Measurements from ENCODE around the gene ASTN2.

Gene ASTN2

DNA sequence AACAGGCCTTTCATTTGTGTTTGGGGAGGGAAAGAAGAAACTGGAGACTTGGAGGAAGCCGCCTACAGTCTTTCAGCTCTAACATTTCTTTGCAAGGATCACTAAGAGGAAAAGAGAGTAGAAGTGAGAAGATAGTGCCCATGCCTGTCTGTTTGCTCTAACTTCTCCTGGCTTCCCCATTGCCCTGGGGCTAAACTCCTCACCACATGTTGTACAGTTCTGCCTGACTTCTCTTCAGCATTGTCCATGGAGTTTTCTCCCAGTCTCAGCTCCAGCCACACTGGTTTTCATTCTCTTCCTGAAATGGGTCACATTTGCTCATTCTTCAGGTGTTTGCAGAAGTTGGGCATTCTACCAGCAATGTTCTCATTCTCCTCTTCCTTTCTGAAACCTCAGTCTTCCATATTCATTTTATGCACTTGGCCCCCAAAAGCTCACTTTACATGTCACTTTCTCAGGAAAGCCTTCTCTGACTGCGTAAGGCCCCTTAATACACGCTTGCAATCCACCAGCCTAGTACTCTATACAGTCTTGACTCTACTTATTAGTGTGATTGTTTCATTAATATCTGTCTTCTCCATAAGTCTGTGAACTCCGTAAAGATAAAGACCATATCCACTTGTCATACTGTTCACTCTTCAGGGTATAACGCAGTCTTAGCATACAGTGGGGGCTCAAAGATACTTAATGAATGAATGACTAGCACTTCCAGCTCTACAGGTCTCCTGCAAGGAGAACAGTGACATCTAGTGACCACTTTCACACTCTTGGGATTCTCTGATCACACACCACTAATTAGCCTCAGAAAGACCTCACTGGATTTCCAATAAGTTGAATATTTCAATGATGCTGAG is 768.0 kb downstream of the ASTN2 start:
- peak; percentile 51 for DNase-seq

DNA sequence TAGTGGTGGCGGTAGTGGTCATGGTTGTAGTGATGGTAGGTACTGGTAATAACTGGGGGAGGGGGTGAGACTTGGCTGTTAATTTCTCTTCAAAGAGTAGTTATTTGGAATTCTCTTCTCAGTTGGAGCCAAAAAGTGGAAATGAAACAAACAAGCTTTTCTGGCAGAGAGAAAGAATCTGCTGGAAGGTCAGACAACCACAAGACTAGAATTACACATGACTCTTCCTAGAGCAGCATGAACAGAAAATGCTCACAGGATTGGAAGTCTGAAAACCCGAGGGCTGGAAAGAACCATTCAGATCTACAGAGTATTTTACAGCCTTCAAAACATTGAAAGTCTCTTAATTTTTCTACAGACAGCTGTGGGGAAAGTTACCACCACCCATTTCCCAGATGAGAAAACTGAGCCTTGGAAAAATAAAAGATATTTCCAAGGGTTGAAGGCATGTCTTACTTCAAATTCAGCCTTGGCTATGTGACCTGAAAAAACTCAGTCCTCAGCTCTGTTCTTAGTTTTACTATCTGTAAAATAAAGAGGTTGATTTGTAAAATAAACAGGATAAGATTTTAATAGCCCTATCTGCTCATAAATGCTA is 770.7 kb downstream of the ASTN2 start:
- no peak for DNase-seq

DNA sequence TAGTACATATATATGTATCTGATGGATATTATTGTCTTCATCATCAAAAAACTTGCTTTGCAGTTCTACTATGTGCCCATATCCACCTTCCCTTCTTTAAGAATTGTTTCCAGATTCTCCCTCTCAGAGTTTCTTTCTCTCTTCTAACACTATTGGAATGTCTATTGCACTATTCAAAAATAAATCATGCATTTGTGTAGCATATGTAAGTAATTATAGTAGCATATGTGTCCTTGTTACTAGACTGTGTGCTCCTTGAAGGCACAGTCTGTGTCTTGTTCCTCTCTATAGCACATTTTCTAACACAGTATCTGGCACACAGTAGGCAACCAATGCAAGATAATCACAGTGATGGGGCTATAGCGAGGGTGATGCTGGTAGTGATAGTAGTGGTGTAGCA is 771.2 kb downstream of the ASTN2 start:
- DNase-seq = no peak

DNA sequence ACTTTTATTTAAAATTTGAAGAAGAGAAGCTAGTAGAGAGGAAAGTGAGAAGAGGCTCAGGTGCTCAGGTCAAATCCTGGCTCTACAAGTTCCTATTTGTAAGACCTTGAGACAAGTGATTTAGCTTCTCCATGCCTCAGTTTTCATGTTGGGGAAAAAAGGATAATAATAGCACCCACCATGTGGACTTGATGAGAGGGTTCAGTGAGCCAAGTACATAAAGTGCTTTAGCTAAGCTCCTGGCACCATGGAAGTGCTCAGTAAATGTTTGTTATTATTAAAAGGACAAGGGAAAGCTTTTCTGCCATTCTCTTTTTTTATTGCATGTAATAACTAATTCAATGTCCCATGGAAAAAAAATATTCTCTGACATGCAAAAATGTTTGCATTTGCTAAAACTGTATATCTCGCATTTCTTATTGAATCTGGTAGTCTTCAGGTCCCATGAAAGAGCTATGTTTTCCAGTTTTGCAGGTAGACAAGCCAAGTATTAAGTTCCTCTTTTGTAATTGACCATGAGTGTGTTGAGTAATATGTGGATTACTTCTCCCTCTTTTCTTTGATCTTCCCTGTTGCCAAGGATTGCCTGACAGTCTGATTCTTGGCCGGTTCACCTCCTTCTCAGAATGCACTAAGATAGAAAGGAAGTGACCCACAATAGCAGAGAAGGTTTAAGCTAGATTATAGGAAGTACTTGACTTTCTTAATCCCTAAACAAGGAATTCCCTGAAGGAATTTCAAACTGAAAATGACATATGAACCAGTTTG is 773.4 kb downstream of the ASTN2 start:
- no peak for DNase-seq

DNA sequence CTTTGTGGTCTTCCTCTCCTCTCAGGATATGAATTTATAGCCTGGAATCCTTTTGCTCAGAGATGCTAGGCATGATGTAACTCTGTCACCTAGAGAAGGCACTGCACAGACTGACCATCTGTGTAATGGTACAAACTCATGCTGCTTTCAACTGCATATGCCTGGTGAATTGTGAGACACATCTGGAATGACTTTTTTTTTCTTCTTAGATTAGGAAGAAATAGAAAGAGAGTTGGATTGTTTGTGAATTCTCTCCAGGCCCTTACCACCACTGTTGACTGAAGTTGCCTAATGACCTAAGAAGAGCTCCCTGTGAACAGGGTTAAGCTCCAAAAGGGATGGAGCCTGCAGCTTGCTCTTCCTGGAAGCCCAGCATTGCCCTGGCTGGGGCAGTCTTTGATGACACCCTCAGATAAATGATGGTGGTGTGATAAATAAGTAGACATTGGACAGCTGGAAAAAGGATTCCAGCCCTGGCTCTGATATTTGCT is 775.6 kb downstream of the ASTN2 start:
- no peak for DNase-seq

DNA sequence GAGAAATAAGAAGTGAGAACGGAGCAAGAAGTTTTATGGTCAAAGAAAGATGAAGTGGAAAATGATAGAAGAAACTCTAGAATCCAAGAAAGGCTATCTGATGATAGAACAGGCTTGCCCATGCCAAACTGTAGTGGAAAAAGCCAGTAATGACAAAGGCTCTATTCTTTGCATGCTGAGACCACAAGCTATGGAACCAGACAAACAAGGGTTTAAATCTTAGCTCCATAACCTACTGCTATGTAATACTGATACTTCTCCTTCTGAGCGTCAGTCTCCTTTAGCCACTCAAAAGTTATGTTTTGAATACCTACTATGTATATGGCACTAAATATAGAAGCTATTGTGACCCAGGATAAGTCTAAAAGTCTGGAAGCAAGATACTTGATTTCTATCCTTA is 778.9 kb downstream of the ASTN2 start:
- DNase-seq = no peak

DNA sequence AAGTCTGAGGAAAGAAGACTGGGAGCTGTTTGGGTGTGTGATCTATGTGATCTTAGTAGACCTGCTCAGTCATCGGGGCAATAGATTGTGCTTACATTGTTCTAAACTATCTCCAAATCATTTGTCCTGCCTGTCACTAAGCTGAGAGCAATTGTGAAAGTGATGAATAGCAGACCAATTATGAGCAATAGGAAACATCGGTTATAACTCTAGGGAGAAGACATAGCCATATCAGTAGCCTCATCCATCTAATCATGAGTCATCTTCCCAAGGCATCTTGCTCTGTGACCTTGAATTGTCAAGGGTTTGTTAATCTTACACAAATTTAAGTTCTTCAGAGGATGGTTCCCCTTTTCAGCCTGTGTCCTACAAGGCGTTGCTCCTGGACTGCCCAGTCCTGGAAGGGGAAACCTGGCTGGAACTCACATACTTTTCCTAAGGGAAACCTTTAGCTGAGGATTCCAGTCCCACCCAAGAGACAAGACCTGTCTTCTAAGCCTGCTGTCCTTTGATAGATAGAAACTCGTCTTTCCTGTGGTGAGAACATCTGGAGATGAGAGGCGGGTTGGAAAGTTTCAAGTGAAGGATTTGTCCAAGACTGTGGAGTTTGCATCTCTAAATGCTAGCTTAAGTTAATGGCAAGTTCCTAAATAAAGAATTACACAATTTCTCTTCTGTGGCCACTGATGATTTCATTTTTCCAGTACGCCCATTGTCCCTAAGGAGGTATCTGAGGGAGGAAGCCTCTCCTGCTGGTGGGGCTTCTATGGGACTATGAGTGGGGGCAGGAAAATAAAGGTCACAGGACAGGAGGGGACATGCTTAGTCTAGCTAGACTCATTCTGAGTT is 781.6 kb downstream of the ASTN2 start:
- DNase-seq = no peak

DNA sequence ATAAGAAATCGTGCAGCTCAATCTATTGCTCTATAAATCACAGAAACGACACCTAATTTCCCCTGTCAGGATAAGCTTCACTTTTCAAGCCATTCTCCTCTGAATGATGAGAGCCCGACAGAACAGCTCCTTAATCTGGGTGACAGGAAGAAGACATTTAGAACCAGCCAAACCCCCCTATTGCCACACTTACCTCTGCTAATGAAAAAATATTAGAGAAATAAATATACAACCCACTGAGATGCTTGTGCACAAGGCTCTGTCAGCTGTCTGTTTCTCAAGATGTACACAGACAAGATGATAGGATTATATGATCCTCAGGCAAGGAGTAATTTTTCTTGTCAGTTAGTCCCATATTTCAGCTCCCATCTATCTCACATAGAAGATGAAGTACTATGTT is 785.2 kb downstream of the ASTN2 start:
- DNase-seq = no peak

DNA sequence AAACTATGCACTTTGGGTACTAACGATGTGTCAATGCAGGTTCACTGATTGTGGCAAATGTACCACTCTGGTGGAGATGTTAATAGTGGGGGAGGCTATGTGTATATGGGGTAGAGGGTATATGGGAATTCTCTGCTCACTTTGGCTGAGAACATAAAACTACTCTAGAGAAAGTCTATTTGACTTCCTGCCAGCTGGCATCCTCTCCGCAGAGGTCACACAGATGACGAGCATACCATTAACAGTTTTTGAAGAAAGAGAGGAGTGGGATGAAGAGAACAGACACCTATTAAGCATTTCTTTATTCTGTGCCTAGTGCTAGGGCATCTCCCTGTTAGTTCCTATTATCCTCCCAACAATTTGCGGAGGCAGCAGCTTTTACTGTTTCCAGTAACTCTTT is 786.1 kb downstream of the ASTN2 start:
- DNase-seq = no peak

DNA sequence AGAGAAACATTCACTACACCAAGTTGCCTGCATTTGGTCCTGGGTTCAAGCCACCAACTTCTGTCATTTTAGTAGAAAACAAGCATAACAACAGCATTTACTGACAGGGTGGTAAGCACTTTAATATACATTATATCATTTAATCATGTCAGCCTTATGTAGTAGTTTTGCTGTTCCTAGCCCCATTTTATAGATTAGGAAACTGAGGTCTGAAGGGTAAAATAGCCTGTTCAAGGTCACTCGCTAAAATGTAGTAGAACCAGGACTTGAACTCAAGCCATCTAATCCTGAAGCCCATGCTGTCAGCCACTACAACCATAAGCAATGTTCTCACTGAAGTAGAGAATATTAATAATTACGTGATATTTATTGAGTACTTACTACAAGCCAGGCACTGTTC is 787.4 kb downstream of the ASTN2 start:
- no peak for DNase-seq

DNA sequence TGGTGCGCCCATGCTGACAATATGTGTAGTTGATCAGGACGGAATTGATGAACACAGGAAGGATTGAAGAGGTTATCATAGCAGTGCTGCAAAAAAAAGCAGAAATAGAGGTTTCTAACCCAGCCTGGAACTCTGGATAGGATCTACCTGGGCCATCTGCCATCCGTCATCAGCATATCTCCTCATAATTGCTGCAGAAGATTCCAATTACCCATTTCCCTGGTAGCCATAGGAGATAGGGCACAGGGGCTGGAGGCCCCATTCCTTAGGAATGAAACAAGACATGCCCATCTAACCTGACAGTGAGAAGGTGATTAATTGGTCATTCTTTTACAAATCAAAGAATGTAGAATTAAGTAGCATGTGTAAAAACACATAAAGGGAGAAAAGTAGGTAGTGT is 788.1 kb downstream of the ASTN2 start:
- no peak for DNase-seq

DNA sequence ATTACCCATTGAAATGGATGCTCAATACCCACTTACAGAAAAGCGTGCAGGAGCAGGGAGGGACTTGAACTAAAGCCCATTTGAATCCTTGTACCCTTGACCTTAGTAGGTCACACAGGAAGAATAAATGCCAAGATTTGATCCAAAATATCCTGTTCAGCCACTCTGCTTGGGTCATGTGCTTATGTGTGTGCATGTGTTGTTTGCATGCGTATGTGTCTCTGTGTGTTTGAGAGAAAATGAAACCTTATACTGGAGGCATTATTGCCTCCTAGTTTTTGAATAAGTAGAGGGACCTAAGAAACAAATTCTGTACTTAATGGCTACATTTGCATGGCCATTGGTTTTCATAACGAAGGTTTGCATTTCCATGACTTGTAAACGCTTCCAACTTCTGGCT is 791.1 kb downstream of the ASTN2 start:
- DNase-seq = no peak

DNA sequence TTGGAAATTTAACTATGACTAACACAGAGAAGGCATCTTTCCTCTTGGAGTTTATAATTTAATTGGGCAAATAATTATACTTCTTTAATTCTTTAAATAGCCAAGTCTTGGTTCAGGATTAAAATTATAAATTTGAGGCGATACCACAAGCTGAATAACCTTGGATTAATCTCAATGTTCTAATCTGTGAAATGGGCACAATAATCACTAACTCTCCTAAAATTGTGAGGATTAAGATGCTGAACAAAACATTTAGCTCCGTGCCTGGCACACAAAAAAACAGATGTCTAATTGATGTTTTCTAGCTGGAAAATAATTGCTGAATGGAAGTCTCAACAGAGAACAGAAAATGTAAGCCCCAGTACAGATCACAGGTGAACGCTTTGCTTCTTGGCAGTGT is 797.5 kb downstream of the ASTN2 start:
- no peak for DNase-seq

DNA sequence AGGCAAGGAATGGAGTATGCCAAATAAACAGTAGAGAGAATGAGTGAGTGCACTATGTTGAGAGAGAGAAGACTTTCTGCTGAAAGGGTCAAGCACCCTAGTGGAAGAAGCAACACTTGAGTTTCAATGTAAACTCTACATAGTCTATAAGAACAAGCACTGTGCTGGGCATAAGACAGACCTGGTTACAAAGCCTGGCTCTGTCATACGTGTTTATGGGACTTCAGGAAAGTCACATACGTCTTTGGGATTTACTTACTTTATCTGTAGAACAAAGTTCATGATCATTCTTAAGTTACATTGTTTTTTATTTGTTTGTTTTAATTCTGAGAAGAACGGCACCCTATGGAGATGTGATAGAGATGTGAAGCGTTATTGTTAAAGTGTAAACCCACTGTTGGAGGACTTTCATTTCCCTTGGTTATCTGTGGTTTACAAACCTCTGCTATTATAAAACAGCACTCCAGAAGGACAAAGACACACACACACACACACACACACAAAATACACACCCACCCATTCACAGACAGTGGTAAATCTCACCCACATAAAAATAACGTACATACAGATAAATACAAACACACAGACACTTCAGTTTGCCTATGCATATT is 798.4 kb downstream of the ASTN2 start:
- DNase-seq = no peak

DNA sequence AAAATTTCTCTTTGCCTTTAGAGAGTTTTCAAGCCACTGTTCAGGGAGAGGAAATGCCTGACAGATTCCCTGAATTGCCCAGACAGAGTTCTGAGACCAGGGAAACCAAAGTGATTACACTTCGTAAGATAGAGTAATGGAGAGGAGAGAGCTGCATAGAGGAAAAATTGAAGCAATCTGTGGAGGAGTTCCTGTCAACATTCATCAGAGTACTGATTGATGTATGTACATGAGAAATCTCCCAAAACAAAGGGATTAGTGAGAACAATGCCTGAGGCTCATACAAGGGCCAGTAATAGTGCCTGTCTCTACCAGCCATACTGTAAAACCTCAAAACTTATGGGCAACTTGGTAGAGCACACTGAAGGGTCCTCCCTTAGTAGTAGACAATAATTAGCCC is 806.8 kb downstream of the ASTN2 start:
- no peak for DNase-seq

DNA sequence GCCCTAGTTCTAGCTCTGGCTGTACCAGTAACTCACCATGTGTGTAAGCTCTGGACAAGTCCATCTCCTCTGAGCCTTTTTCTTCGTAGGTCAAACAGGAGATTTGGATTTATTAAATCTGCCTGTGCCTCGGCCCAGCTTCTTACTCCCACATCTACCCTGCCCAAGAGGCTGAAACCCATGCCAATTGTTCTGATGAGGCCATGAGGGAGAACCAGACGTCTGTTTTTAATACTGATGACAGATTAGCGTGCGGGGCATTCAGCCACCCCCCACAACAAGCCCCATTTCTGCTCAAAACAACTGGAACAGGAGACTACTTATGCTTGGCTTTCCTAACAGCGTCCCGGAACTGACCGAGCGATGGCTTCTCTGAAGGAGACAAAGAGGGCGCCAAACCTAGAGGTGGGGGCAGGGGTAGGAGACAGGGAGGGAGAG is 808.9 kb downstream of the ASTN2 start:
- DNase-seq = no peak

DNA sequence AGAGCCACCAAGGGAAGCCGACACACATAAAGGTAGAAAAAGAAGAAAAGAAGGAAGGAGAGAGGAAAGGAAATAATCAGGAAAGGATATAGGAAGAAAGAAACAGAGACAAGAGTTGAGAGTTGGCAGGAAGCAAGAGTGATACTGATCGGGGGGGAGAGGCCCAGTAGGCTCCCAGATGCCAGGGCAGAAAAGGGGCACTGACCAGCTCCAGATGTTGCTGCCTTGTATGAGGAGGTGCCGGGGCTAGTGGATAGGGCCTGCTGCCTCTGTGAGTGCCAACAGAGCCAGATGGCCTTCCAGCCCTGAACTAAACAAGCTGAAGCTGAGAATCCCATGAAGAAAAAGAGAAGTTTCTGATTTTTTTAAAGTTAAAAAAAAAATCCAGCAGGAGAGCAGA is 809.8 kb downstream of the ASTN2 start:
- no peak for DNase-seq

DNA sequence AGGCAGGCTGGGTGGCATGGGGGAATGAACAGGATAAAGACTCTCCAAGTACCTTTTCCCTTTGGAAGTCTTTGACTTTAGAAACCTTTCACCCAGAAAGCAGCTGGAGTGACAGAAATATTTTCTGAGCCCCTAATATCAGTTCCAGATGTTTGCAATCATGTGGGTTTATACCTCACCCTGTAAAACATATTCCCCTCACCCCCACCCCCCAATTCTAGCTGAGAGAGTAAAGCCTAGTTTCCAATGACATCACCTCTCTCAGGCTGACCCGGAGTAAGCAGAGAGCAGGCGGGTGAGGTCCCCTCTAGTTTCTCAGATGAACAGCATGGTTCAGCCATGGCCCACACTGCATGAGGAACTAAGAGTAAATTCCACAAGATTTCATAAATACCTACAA is 810.6 kb downstream of the ASTN2 start:
- DNase-seq = no peak

DNA sequence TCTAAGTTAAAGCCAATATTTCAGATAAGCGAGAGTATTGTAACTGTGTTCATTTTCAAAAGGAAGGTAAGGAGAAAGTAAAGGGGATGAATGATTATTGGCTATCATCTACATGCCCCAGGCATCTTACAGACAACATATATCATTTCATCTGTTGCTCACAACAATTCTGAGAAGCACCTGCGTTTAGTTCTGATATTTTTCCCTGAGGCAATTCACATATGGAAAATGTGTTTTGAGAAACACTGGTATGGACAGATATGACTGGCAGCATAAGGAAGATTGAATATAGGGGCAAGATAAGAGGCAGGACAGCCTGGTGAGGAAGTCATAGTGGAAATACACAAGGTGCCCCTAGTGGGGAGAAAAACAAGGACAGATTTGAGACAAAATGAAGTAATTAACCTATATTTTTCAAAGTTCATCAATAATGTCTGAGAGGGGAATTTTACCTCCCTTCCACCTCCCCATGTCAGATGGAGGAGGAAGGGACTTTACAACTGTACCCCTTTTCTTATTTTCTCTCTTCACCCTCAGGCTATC is 815.4 kb downstream of the ASTN2 start:
- no peak for DNase-seq

DNA sequence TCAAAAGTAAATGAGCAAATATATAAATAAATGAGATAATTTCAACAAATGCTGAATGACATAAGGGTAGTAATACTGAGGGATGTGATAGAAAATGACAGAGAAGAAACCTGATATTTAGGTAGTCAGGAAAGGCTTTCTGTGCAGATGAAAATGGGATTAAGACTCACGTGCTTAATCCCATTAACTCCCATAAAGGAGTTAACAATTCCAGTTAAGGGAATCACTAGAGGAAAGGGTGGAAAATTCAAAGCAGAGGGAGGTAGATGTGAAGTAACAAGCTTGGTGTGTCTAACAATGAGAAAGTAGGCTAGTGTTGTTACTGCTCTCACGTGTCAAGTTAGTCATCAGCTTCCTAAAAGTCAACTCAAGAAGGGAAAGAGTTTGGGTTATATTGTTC is 818.2 kb downstream of the ASTN2 start:
- no peak for DNase-seq

DNA sequence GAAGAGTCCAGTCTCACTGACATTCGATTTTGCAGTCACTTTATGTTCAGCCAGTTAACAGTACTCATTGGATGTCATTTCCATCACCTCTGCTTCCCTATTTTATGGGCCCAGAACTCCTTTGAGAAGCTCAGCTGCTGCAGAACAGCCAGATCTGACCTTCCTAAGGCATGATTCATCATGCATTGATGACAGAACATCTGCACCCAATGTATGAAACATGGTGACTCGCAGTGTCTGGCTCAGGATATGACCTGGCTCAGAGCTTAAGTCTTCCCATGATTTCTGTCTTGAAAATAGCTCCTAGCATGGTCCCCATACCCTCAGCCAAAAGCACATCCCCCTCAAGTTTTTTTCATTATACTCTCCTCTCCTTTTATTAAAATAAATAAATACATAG is 820.3 kb downstream of the ASTN2 start:
- peak; percentile 89 for DNase-seq

DNA sequence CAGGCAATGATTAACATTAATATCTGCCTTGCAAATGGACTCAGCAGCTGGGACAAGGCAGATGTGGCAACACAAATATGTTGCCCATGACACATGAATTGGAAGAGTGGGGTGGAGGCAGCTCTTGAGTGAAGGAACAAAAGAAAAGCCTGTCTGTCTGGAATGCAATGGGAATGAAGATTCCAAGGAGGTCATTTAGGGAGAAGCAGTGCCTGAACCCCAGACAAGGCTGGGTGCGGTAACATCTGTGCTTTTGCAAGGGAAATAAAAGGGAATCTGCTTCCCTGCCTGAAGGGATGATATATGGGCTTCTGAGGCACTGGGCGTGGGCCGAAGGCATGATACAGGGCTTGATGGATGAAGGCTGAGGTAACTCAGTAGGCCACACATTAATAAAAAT is 821.9 kb downstream of the ASTN2 start:
- DNase-seq = peak; percentile 62
